CD4-positive, alpha-beta T cell treated with Interleukin-15 for 1 hour (primary cell): ENCODE measurements around the gene UBASH3B.
A peak's percentile ranks its signal among the peaks of the same experiment; 100 is the strongest.

Experiments
- DNase-seq: peaks from one replicate; pipeline ENCODE4 v3.0.0-alpha.2; 2020

UBASH3B gene

DNA sequence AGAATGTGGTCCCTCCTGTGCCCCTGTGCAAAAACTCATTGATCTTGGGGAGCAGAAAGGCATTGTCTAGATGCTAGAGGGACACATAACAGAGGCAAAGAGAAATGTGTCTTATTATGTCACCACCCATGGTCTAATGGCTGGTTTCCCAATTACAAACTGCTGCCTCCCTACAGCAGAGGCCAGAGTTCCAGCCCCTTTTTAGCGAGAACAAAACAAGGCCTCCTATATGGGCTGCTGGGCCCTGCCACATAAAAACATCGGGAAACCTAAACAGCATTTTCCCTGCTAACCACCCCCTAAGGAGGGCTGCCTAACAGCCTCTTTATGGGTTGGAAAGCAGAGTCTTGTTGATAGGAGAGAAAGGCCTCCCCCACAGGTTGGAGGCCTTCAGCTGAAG is 107.6 kb downstream of the UBASH3B start:
- no peak for DNase-seq

DNA sequence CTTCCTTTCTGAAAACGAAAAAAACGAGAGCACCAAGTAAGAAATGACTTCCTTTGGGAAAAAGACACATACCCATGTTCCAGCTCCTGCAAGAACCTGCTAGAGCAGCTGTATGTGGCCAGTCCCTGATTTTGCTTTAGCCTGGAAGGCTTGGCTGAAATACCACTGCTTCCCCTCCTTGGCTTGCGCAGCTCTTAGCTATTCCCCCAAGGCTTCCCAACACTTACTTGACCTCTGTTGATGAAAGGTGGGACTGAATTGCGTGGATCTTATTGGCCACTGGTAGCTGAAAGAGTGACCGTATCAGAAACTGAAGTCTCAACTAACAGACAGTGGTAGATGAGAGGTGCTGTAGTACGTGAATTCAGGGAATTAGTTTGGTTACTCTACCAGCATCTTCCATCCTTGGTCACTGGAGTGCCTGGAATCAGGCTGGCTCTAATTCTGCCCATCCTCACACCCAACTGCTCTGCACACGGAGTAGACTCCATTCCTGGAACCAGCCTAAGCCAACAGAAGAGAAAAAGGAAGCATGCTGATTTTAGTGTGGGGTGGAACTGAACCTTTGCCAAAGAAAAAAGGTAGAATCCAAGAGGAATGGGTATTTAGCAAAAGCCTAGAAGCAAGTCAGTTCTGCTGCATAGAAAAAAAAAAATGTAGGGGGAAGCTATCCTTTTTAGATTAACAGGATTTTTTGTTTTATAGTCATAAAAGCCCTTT is 109.0 kb downstream of the UBASH3B start:
- DNase-seq, result no peak

GRCh38 chr11:122765487-122766131 is 110.1 kb downstream of the UBASH3B start:
- no peak for DNase-seq

- DNase-seq, result no peak
Measured at GRCh38 chr11:122769126-122769780, 113.7 kb downstream of the UBASH3B start.

DNA sequence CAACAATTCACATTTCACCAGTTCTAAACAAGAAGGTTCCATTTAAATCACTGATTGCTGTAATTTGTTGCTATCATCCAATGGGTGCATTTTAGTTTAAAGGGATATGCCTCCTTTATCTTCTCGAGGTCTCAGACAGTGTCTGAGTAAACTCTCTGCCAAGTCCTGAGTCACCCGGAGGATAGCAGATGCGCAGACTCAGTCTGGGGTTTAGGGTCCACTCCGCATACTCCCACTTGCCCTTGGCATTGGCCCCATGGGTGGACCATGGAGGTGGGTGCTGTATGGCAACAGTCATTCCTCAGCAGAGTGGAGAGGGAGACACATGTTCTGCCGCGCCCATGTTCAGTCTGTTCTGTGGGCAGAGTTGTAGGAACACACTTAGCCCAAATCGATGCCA is 117.4 kb downstream of the UBASH3B start:
- DNase-seq, result no peak

DNA sequence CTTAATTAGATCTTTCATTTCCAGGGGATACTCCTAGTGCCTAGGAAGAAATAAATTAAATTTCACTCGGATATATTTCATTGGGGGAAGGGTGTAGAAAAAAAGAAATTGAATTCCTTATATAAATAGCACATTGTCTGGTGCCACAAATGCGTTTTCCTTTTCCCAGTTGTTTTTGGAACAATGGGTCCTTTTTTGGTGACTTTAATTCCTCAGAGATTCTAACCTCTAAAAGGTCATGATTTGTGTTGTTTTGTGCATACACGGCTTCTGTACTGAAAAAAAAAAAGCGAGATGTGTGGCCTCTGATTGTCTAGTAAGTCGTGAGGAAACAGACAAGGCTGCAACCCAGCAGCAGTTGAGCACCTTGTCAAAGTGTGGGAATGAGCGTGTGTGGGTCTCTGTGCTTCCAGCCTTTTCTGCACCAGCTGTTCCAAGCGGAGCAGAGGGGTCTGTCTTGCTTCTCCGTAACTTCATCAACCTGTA is 118.3 kb downstream of the UBASH3B start:
- DNase-seq, result no peak

DNA sequence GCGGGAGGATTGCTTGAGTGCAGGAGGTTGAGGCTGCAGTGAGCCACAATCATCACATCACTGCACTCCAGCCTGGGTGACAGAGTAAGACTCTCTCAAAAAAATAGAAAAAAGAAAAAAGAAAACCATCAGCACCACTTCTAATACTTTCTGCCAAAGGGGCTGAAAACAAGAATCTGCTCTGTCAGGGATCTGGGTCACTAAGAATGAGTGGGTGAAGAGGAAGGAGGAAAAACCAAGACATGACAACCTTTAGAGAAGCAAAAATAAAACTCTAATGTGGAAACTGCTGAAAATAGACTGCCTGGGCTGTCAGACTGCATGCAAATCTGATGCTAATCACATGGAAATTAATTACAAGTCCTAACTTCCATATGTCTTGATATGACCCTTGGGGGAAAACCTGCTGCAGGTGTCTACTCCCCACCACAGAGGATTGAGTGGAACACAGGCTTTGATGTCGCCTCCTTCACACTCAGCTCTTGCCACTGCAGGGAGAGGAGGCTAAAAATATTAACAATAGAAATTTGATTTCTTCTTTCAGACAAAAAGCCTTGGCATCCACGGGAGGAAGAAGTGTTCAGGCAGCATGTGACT is 120.3 kb downstream of the UBASH3B start:
- DNase-seq, result no peak

DNA sequence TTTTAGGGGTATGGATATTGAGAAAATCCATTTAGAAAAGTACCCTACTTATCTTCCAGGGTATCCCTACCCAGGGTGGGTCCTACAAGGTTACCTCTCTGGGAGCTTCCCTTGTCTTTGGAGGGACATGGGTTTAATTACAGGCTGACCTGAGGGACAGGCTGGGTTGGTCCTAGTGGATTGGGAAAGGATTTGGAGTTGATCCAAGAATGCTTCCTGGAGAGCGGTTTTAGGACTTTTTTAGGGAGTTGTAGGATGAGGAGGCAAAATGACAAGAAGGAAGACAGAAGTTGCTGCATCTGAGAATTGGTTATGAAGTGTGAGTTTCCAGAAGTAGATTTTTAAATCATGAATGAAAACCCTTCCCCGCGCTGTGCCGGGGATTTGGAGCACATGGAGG is 121.0 kb downstream of the UBASH3B start:
- no peak for DNase-seq

- no peak for DNase-seq
Measured at GRCh38 chr11:122777343-122777742, 121.8 kb downstream of the UBASH3B start.

GRCh38 chr11:122778148-122778547 is 122.6 kb downstream of the UBASH3B start:
- DNase-seq, result no peak

DNA sequence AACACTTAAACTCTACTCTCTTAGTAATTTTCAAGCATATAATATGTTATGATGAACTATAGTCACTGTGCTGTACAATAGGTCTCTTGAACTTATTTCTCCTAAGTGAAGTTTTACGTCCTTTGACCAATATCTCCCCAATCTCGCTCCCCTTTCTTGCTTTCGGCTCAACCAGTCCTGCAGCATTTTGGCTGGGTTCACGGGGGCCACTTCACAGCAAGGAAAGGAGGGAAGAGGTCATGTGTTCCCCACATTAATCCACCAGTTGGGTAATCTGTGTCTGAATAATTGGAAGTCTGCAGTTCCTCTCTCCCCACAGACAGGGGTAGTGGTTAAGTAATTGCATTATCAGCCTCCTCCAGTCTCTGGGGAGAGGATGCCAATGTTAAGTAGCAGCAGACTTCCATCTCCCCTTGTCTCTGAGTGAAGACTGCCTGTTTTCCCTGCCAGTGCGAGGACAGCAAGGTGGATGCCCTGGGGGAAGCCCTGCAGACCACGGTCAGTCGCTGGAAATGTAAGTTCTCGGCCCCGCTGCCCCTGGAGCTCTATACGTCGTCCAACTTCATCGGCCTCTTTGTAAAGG is 123.6 kb downstream of the UBASH3B start:
- no peak for DNase-seq

- DNase-seq, result no peak
Measured at GRCh38 chr11:122780296-122780949, 124.9 kb downstream of the UBASH3B start.

DNA sequence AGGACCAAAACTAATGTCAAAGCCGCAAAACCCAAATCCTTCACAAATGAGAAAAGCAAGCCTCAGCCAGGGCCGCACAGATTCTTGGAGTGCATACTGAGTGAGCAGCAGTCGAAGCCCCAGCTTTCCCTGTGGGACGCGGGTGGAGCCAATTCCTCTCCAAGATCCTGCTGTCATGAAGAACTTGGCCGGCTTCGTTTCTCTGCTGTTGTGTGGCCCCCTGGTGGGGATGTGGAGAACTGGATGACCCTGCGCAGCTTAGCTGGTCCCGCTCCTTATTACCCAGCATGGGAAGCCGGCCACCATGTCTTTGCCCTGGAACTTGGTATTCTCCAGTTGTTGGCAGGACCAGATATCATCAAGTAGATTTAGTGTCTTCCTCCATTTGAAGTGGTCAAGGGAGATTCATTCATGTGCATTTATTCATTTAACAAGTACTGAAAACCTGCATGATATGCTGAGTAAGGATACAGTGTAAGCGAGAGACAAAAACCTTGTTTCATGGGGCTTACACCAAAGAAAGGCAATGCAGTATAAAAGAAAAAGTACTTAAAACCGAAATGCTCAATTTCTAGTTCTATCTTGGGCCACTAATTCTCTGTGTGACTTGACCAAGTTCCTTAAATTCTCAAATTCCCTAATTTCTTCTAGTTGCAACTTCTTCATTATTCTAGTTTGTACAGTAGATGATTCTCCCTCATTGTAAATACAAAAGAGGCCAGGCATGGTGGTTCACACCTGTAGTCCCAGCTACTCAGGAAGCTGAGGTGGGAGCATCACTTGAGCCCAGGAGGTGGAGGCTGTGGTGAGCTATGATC is 126.1 kb downstream of the UBASH3B start:
- peak; percentile 61 for DNase-seq

DNA sequence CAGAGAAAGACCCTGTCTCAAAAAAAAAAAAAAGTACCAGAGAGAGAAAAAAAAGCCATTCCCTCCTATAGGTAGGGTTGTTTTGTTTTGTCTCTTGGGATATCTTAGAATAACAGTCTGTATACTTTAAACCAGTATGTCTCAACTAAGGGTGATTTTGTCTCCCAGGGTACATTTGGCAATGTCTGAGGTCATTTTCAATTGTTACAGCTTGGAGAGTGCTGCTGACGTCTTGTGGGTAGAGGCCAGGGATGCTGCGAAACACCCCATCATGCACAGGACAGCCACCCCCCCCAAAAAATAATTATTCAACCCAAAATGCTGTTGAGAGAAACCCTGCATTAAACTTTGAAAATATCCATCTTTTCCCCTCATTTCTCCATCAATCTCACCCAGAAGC is 126.7 kb downstream of the UBASH3B start:
- DNase-seq, result no peak

- DNase-seq, result no peak
Measured at GRCh38 chr11:122784325-122784955, 128.9 kb downstream of the UBASH3B start.

DNA sequence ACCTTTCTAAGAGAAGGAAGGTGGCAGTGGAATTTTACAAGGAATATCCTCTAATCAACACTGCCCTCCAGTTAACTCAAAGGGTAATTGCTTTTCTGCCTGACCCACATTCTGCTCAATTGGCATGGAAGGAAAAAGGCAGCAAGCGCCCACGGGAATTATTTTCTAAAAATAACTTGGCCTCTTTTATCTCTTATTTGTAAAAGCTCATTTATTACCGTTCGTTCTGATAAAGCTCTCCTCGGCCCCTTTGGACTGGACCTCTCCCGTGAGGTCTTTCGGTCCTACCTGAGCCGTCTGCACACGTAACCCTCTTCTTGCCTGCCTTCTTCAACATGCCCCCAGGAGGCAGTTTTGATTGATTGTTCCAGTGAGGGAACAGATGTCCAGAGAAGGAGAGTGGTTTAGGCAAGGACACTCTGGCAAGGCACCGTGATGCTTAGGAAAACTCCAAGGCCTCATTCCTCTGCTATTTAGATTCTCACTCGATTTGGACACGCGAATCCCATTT is 129.6 kb downstream of the UBASH3B start:
- DNase-seq, result no peak

- no peak for DNase-seq
Measured at GRCh38 chr11:122786896-122787295, 131.4 kb downstream of the UBASH3B start.

GRCh38 chr11:122788781-122789535 is 133.4 kb downstream of the UBASH3B start:
- no peak for DNase-seq

- DNase-seq, result no peak
Measured at GRCh38 chr11:122789907-122790306, 134.4 kb downstream of the UBASH3B start.

DNA sequence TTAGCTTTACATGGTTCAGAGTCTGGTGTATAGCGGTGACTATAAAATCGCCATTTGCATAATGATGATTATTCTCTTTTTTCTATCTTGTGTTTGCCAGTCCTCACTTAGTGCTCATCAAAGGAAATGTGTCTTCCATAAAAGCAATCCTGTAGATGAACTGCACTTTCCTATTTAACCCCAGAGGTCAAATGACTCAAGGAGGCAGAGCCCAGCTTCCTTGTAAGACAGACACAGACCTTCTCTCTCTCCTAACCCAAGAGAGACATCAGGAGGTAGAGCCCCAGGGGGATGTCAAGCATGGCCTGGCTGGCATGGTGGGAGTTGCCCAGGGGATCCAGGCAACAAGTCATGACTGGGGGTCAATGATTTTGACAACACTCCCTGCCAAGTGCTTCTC is 135.9 kb downstream of the UBASH3B start:
- no peak for DNase-seq
